Measurements from ENCODE around the gene TOR1AIP1. TPM values are rescaled to one million over a fixed set of nuclear protein-coding genes. Genes with fewer than 3 reads are reported as not detected.

TOR1AIP1 gene
- total and polyA plus RNA-seq, 4 donors: 37.2 to 76.8 (median 62.5) TPM

GRCh38 chr1:179911812-179912211 is 29.7 kb downstream of the TOR1AIP1 start:
- H3K4me3 ChIP-seq (ENCODE audit: low read depth, low read length): no peak overlapping the region
- no peak for DNase-seq (ENCODE audit: low read depth in 4 of 6, low spot score in 6 of 6)
- H3K4me1 ChIP-seq (ENCODE audit: control insufficient read depth, insufficient read depth, low read length): no peaks in the 10 kb centered on the region
- no peaks in the 10 kb centered on the region for H3K27me3 ChIP-seq (ENCODE audit: control insufficient read depth, insufficient read depth, low read length)
- H3K36me3 ChIP-seq (ENCODE audit: control insufficient read depth, insufficient read depth, low read length): peaks cover 22% of the 10 kb centered on the region
- WGBS (ENCODE audit: insufficient coverage): no CpG with 5 or more reads among the region's 3 CpGs
- no peaks in the 10 kb centered on the region for H3K9me3 ChIP-seq (ENCODE audit: control insufficient read depth, insufficient read depth, low read length)
- no peak overlapping the region for H3K27ac ChIP-seq (ENCODE audit: low read depth, low read length)

GRCh38 chr1:179917601-179918429 is 35.7 kb downstream of the TOR1AIP1 start:
- no peak for DNase-seq (ENCODE audit: low read depth in 4 of 6, low spot score in 6 of 6)
- Histone ChIP-seq H3K36me3 (ENCODE audit: control insufficient read depth, insufficient read depth, low read length) (peaks cover 10% of the 10 kb centered on the region), H3K4me1 (ENCODE audit: control insufficient read depth, insufficient read depth, low read length) (no peaks in the 10 kb centered on the region), H3K4me3 (ENCODE audit: low read depth, low read length) (no peak overlapping the region), H3K9me3 (ENCODE audit: control insufficient read depth, insufficient read depth, low read length) (no peaks in the 10 kb centered on the region), H3K27me3 (ENCODE audit: control insufficient read depth, insufficient read depth, low read length) (no peaks in the 10 kb centered on the region), H3K27ac (ENCODE audit: low read depth, low read length) (no peak overlapping the region)
- WGBS (ENCODE audit: insufficient coverage): 99% methylated on average over 6 of the region's 10 CpGs

- 50% methylated on average over 1 of the region's 1 CpG for WGBS (ENCODE audit: insufficient coverage)
- no peaks in the 10 kb centered on the region for H3K4me1 ChIP-seq (ENCODE audit: control insufficient read depth, insufficient read depth, low read length)
- H3K27ac ChIP-seq (ENCODE audit: low read depth, low read length): no peak overlapping the region
- H3K36me3 ChIP-seq (ENCODE audit: control insufficient read depth, insufficient read depth, low read length): peaks cover 6% of the 10 kb centered on the region
- DNase-seq (ENCODE audit: low read depth in 4 of 6, low spot score in 6 of 6): peak in 1 of 6 donors; percentile 7
- H3K27me3 ChIP-seq (ENCODE audit: control insufficient read depth, insufficient read depth, low read length): no peaks in the 10 kb centered on the region
- H3K4me3 ChIP-seq (ENCODE audit: low read depth, low read length): no peak overlapping the region
- H3K9me3 ChIP-seq (ENCODE audit: control insufficient read depth, insufficient read depth, low read length): no peaks in the 10 kb centered on the region
These were observed 39.4 kb downstream of the TOR1AIP1 start for GRCh38 chr1:179921472-179921871.

GRCh38 chr1:179921981-179922872 is 40.1 kb downstream of the TOR1AIP1 start:
- no peak overlapping the region for H3K27ac ChIP-seq (ENCODE audit: low read depth, low read length)
- H3K36me3 ChIP-seq (ENCODE audit: control insufficient read depth, insufficient read depth, low read length): peaks cover 6% of the 10 kb centered on the region
- no peaks in the 10 kb centered on the region for H3K27me3 ChIP-seq (ENCODE audit: control insufficient read depth, insufficient read depth, low read length)
- peak in 1 of 6 donors; percentile 3 for DNase-seq (ENCODE audit: low read depth in 4 of 6, low spot score in 6 of 6)
- H3K9me3 ChIP-seq (ENCODE audit: control insufficient read depth, insufficient read depth, low read length): no peaks in the 10 kb centered on the region
- no peaks in the 10 kb centered on the region for H3K4me1 ChIP-seq (ENCODE audit: control insufficient read depth, insufficient read depth, low read length)
- no peak overlapping the region for H3K4me3 ChIP-seq (ENCODE audit: low read depth, low read length)
- 100% methylated on average over 2 of the region's 8 CpGs for whole genome bisulfite sequencing (ENCODE audit: insufficient coverage)

GRCh38 chr1:179923029-179923428 is 40.9 kb downstream of the TOR1AIP1 start:
- Histone ChIP-seq H3K4me3 (ENCODE audit: low read depth, low read length) (no peak overlapping the region), H3K9me3 (ENCODE audit: control insufficient read depth, insufficient read depth, low read length) (no peaks in the 10 kb centered on the region), H3K27me3 (ENCODE audit: control insufficient read depth, insufficient read depth, low read length) (no peaks in the 10 kb centered on the region), H3K27ac (ENCODE audit: low read depth, low read length) (no peak overlapping the region), H3K4me1 (ENCODE audit: control insufficient read depth, insufficient read depth, low read length) (no peaks in the 10 kb centered on the region), H3K36me3 (ENCODE audit: control insufficient read depth, insufficient read depth, low read length) (peaks cover 6% of the 10 kb centered on the region)
- no peak for DNase-seq (ENCODE audit: low read depth in 4 of 6, low spot score in 6 of 6)

- no peaks in the 10 kb centered on the region for H3K36me3 ChIP-seq (ENCODE audit: control insufficient read depth, insufficient read depth, low read length)
- no peaks in the 10 kb centered on the region for H3K27me3 ChIP-seq (ENCODE audit: control insufficient read depth, insufficient read depth, low read length)
- no peak overlapping the region for H3K4me3 ChIP-seq (ENCODE audit: low read depth, low read length)
- H3K4me1 ChIP-seq (ENCODE audit: control insufficient read depth, insufficient read depth, low read length): no peaks in the 10 kb centered on the region
- no CpG with 5 or more reads among the region's 1 CpG for WGBS (ENCODE audit: insufficient coverage)
- H3K27ac ChIP-seq (ENCODE audit: low read depth, low read length): no peak overlapping the region
- H3K9me3 ChIP-seq (ENCODE audit: control insufficient read depth, insufficient read depth, low read length): no peaks in the 10 kb centered on the region
- no peak for DNase-seq (ENCODE audit: low read depth in 4 of 6, low spot score in 6 of 6)
These were observed 42.2 kb downstream of the TOR1AIP1 start for GRCh38 chr1:179924268-179924667.

GRCh38 chr1:179925302-179925701 is 43.2 kb downstream of the TOR1AIP1 start:
- WGBS (ENCODE audit: insufficient coverage): 92% methylated on average over 2 of the region's 5 CpGs
- no peak for DNase-seq (ENCODE audit: low read depth in 4 of 6, low spot score in 6 of 6)
- Histone ChIP-seq H3K9me3 (ENCODE audit: control insufficient read depth, insufficient read depth, low read length) (no peaks in the 10 kb centered on the region), H3K27me3 (ENCODE audit: control insufficient read depth, insufficient read depth, low read length) (no peaks in the 10 kb centered on the region), H3K27ac (ENCODE audit: low read depth, low read length) (no peak overlapping the region), H3K36me3 (ENCODE audit: control insufficient read depth, insufficient read depth, low read length) (no peaks in the 10 kb centered on the region), H3K4me1 (ENCODE audit: control insufficient read depth, insufficient read depth, low read length) (no peaks in the 10 kb centered on the region), H3K4me3 (ENCODE audit: low read depth, low read length) (no peak overlapping the region)

- no peak overlapping the region for H3K4me3 ChIP-seq (ENCODE audit: low read depth, low read length)
- no peaks in the 10 kb centered on the region for H3K9me3 ChIP-seq (ENCODE audit: control insufficient read depth, insufficient read depth, low read length)
- no peaks in the 10 kb centered on the region for H3K36me3 ChIP-seq (ENCODE audit: control insufficient read depth, insufficient read depth, low read length)
- no peaks in the 10 kb centered on the region for H3K4me1 ChIP-seq (ENCODE audit: control insufficient read depth, insufficient read depth, low read length)
- no CpG with 5 or more reads among the region's 4 CpGs for WGBS (ENCODE audit: insufficient coverage)
- no peaks in the 10 kb centered on the region for H3K27me3 ChIP-seq (ENCODE audit: control insufficient read depth, insufficient read depth, low read length)
- H3K27ac ChIP-seq (ENCODE audit: low read depth, low read length): no peak overlapping the region
- no peak for DNase-seq (ENCODE audit: low read depth in 4 of 6, low spot score in 6 of 6)
These were observed 44.1 kb downstream of the TOR1AIP1 start for GRCh38 chr1:179925922-179926849.

- WGBS (ENCODE audit: insufficient coverage): 93% methylated on average over 2 of the region's 3 CpGs
- no peaks in the 10 kb centered on the region for H3K36me3 ChIP-seq (ENCODE audit: control insufficient read depth, insufficient read depth, low read length)
- DNase-seq (ENCODE audit: low read depth in 4 of 6, low spot score in 6 of 6): no peak
These were observed 44.7 kb downstream of the TOR1AIP1 start for GRCh38 chr1:179926850-179927205.

More at GRCh38 chr1:179926850-179927205, 44.7 kb downstream of the TOR1AIP1 start:
- Histone ChIP-seq H3K9me3 (ENCODE audit: control insufficient read depth, insufficient read depth, low read length) (no peaks in the 10 kb centered on the region), H3K4me3 (ENCODE audit: low read depth, low read length) (no peak overlapping the region), H3K4me1 (ENCODE audit: control insufficient read depth, insufficient read depth, low read length) (no peaks in the 10 kb centered on the region), H3K27me3 (ENCODE audit: control insufficient read depth, insufficient read depth, low read length) (no peaks in the 10 kb centered on the region), H3K27ac (ENCODE audit: low read depth, low read length) (no peak overlapping the region)
